HG03159 (cell line): ENCODE measurements around the gene DDX5.

Experiments used
- ATAC-seq: cut with Tn5 transposase; IDR thresholded peaks from one replicate; pipeline ENCODE4 v1.9.1; 2021; ENCODE audit warnings: mild to moderate bottlenecking, moderate library complexity; ENCODE audit not compliant: unreplicated experiment

The DDX5 gene

GRCh38 chr17:64506201-64506575 is at the start of gene DDX5:
Gene DDX5, minus strand, starts transcription at chr17:64506289. Its CDS starts 170 bp downstream, at chr17:64506119.
- ATAC-seq: peak; percentile 61

- no peak for ATAC-seq
These were observed 49.2 kb upstream of the DDX5 start for GRCh38 chr17:64555281-64555680.

- ATAC-seq: no peak
These were observed 48.0 kb upstream of the DDX5 start for GRCh38 chr17:64554028-64554637.

- ATAC-seq: no peak
These were observed 45.4 kb upstream of the DDX5 start for GRCh38 chr17:64551461-64551860.

- ATAC-seq: no peak
These were observed 41.2 kb upstream of the DDX5 start for GRCh38 chr17:64547319-64547718.

GRCh38 chr17:64546716-64547115 is 40.6 kb upstream of the DDX5 start:
- no peak for ATAC-seq

GRCh38 chr17:64544742-64545141 is 38.7 kb upstream of the DDX5 start:
- no peak for ATAC-seq

GRCh38 chr17:64540118-64540776 is 34.2 kb upstream of the DDX5 start:
- no peak for ATAC-seq

- no peak for ATAC-seq
These were observed 32.5 kb upstream of the DDX5 start for GRCh38 chr17:64538508-64539130.

GRCh38 chr17:64537488-64537887 is 31.4 kb upstream of the DDX5 start:
- ATAC-seq: no peak

- ATAC-seq: no peak
These were observed 30.8 kb upstream of the DDX5 start for GRCh38 chr17:64536913-64537312.

- ATAC-seq: no peak
These were observed 29.3 kb upstream of the DDX5 start for GRCh38 chr17:64535357-64535756.

- ATAC-seq: no peak
These were observed 28.1 kb upstream of the DDX5 start for GRCh38 chr17:64534187-64534586.

- ATAC-seq: no peak
These were observed 27.7 kb upstream of the DDX5 start for GRCh38 chr17:64533784-64534183.

GRCh38 chr17:64532409-64532808 is 26.3 kb upstream of the DDX5 start:
- no peak for ATAC-seq

GRCh38 chr17:64531955-64532371 is 25.9 kb upstream of the DDX5 start:
- no peak for ATAC-seq

GRCh38 chr17:64529221-64529620 is 23.1 kb upstream of the DDX5 start:
- no peak for ATAC-seq

GRCh38 chr17:64527914-64528313 is 21.8 kb upstream of the DDX5 start:
- no peak for ATAC-seq

- no peak for ATAC-seq
These were observed 14.3 kb upstream of the DDX5 start for GRCh38 chr17:64520359-64520758.

- no peak for ATAC-seq
These were observed 13.5 kb upstream of the DDX5 start for GRCh38 chr17:64519601-64520000.

- ATAC-seq: no peak
These were observed 9.7 kb upstream of the DDX5 start for GRCh38 chr17:64515829-64516228.

GRCh38 chr17:64515419-64515818 is 9.3 kb upstream of the DDX5 start:
- ATAC-seq: no peak
